Urinary bladder (tissue), 4 donors: ENCODE results near the gene PAAF1. TPM values are rescaled to one million over a fixed set of nuclear protein-coding genes. Genes with fewer than 3 reads are reported as not detected.

Experiments
- DNase-seq: peaks from one replicate; pipeline ENCODE4 v3.0.0-alpha.2; 2015; ENCODE audit errors: extremely low spot score
- H3K27ac ChIP-seq: one replicate; pipeline ENCODE4 v1.5.1; 2013; ENCODE audit warnings: low read depth, mild to moderate bottlenecking, moderate library complexity
- H3K36me3 ChIP-seq: one replicate; pipeline ENCODE4 v1.6.1; 2013; ENCODE audit warnings: mild to moderate bottlenecking, moderate library complexity; ENCODE audit not compliant: insufficient read depth
- H3K4me1 ChIP-seq: one replicate; pipeline ENCODE4 v1.6.1; 2013; ENCODE audit warnings: mild to moderate bottlenecking, moderate library complexity; ENCODE audit not compliant: insufficient read depth
- H3K4me3 ChIP-seq: one replicate; pipeline ENCODE4 v1.5.1; 2013; ENCODE audit warnings: low read depth, low read length
- WGBS: extraction: QIAGEN DNeasy Blood & Tissue Kit; methylation state at CpG from one replicate; pipeline ENCODE4 v1.1.7; 2013; 5-methylcytosine and 5-hydroxymethylcytosine counted together
- polyA plus RNA-seq: library from polyadenylated mRNA; stranded (reverse); fragments of 200-250 nt; gene quantifications from one replicate; pipeline ENCODE4 v1.2.3, GENCODE V29; 2013
- total RNA-seq: library from RNA; depleted of rRNA; stranded (reverse); fragments of >200 nt; gene quantifications from one replicate; pipeline ENCODE4 v1.2.3, GENCODE V29; 2014
- donor health status: healthy with polysubstance abuse.
- donor health status: healthy.

Gene PAAF1
- total and polyA plus RNA-seq, 2 donors: 15.1 to 20.2 TPM

DNA sequence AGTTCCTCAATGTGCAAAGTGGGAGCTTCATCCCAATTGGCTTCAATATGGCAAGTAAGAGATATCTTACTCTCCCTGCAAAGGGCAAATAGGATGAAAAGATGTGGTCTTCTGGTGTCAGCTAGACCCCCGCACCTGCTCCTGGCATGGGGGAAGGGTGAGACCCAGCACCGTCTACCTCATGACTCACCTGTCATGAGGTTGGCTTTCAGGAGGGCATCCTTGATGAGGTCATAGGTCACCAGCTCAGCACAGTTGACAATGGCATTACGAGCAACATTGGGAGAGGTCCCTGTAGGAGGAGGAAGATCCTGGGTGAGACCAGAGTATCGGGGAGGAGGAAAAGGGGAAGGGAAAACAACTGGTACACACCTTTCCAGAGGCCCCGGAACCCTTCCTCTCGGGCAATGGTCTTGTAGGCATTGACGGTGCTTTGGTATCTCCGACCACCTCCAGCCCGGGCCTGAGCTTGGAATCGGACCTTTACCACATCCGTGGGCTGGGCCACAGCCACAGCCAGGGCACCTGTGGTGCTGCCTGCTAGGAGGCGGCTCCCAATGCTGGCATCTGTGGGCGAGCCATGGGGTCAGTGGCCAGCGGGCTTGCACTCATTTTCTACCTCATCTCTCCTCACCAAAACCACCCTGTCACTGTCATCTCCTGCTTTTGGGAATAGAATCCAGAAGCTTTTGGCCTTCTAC, 99.8 kb downstream of the PAAF1 start:
- Histone ChIP-seq H3K4me3 (no peak overlapping the region), H3K36me3 (no peaks in the 10 kb centered on the region), H3K27ac (no peak overlapping the region), H3K4me1 (no peaks in the 10 kb centered on the region)
- DNase-seq: no peak
- WGBS: 95% methylated on average over 14 of the region's 14 CpGs

DNA sequence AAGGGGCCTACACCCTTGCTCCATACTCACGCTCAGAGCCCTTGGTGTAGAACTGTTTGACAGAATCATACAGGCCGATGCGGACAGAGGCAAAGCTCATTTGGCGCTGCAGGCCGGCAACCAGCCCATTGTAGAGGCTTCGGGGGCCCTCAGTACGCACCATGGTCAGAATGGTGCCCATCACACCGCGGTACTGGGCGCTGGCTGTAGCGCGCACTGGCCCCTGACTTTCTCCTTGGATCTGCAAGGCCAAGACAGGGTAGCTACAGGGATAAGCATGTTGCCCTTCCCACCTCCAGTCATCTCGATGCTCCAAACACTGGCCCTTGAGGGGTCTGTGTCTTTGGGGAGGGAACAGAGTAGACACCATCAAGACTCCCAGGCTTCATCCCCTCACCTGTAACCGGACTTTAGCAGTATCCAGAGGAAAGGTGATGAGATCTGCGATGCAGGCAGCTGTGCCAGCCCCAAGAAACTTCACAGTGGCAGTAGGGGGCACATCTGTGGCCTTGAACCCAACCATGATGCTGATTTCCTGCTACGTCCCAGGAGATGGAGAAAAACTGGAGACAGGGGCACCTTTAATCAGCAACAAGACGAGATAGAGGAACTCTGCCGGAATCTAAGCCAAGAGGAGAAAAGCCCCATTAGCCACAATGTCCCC, 101.2 kb downstream of the PAAF1 start:
- Histone ChIP-seq H3K4me3 (no peak overlapping the region), H3K27ac (no peak overlapping the region), H3K36me3 (no peaks in the 10 kb centered on the region), H3K4me1 (no peaks in the 10 kb centered on the region)
- 96% methylated on average over 18 of the region's 18 CpGs for WGBS
- no peak for DNase-seq

DNA sequence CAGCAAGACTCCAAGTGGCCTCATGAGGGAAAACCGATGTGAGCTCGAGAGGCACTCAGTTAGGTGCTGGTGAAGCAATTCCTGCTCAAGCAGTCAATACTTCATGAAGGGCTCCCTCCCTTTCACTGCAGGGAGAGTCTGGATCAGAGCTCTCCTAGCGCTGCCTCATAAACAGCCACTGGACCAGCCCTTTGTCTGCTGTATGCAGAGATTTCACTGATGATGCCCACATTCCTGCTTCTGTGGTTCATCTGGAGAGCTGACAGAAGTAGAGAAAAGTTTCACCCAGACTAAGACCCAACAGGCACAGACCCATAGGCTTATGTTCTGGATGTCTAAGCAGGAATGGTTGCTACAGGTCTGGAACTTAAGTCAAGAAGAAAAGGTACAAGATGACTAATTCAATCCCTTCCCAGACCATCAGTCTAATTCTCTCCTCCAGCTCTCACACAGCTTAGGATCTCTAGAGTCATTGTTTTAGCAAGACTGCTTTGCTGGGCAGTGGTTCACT, 101.8 kb downstream of the PAAF1 start:
- WGBS: 94% methylated on average over 3 of the region's 3 CpGs
- H3K36me3 ChIP-seq: no peaks in the 10 kb centered on the region
- no peak for DNase-seq

DNA sequence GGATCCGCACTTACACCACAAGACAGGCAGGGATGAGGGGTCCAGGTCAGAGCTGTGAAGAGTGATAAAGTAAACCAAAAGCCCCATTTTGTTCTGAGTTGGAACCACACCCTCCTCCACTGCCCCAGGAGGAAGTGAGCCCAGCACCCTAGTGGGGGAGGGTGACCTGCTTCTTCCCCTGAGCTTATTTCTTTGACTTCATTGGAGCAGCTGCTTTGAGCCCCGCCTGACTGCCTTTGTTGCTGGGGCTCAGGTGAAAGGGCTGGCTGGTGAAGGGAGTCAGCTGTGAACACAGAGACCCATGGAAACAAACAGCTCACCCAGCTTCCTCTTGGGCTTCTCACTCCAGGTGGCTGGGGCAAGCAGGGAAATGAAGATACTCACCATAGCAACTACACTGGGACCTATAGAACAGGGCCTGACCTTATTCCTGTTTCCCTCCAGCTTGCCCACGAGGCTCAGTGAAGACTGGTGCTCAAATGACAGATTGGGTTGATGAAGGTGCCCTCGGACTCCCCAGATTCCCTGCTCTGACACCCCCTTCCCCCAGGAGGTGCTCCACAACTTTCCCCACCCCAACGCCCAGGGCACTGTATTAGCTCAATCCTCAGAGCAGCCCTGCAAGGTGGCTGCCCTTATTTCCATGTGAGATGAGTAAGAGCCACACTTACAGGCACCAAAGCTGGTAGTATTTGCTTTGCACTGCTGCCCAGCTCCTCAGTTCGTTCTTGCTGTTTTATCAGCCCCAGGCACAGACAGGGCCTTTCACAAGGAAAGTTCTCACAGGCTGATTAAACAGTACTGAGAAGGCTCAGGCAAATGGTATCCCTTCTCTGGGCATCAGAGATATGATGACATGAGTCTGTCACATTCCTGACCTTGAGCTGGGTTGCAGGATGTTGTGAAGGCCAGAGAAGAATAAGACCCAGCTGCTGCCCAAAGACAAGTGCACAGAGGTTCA, 103.5 kb downstream of the PAAF1 start:
- peak; percentile 32 for DNase-seq
- no peak overlapping the region for H3K27ac ChIP-seq
- no peak overlapping the region for H3K4me3 ChIP-seq
- H3K4me1 ChIP-seq: no peaks in the 10 kb centered on the region
- WGBS: 75% methylated on average over 6 of the region's 6 CpGs
- no peaks in the 10 kb centered on the region for H3K36me3 ChIP-seq

More for the DNA sequence above, 101.8 kb downstream of the PAAF1 start:
- H3K4me3 ChIP-seq: no peak overlapping the region
- H3K27ac ChIP-seq: no peak overlapping the region
- no peaks in the 10 kb centered on the region for H3K4me1 ChIP-seq

Other genes starting within 250 kb of the PAAF1 start
- gene PLEKHB1, start 230.4 kb upstream of the PAAF1 start, total RNA-seq: 1.0 TPM
- gene PLEKHB1, start 230.4 kb upstream of the PAAF1 start, polyA plus RNA-seq: 3.8 TPM
- 106 TPM for gene RAB6A, start 115.9 kb upstream of the PAAF1 start, total RNA-seq
- 96.0 TPM for gene RAB6A, start 115.9 kb upstream of the PAAF1 start, polyA plus RNA-seq
- gene MRPL48, start 89.1 kb upstream of the PAAF1 start, total RNA-seq: 33.2 TPM
- 22.3 TPM for gene MRPL48, start 89.1 kb upstream of the PAAF1 start, polyA plus RNA-seq
- 34.0 TPM for gene COA4, start 153 bp upstream of the PAAF1 start, total RNA-seq
- gene COA4, start 153 bp upstream of the PAAF1 start, polyA plus RNA-seq: 70.9 TPM
- 0.58 TPM for gene DNAJB13, start 74.0 kb downstream of the PAAF1 start, total RNA-seq
- gene DNAJB13, start 74.0 kb downstream of the PAAF1 start, polyA plus RNA-seq: 0.38 TPM
- gene UCP2, start 105.8 kb downstream of the PAAF1 start, total RNA-seq: 16.2 TPM
- gene UCP2, start 105.8 kb downstream of the PAAF1 start, polyA plus RNA-seq: 29.6 TPM
- 0.85 TPM for gene UCP3, start 132.1 kb downstream of the PAAF1 start, total RNA-seq
- 1.2 TPM for gene UCP3, start 132.1 kb downstream of the PAAF1 start, polyA plus RNA-seq